Colonic mucosa (tissue), 4 donors: ENCODE measurements around the gene DCST1. TPM values are rescaled to one million over a fixed set of nuclear protein-coding genes. Genes with fewer than 3 reads are reported as not detected.

Experiments used
- DNase-seq: peaks from one replicate; pipeline ENCODE4 v3.0.0-alpha.2; 2020
- H3K27ac ChIP-seq: fragments of 200-600 bp; one replicate; pipeline ENCODE4 v1.8.0; 2021
- H3K27me3 ChIP-seq: fragments of 200-600 bp; one replicate; pipeline ENCODE4 v1.8.0; 2021
- H3K36me3 ChIP-seq: fragments of 200-600 bp; one replicate; pipeline ENCODE4 v1.8.0; 2021
- H3K4me1 ChIP-seq: fragments of 200-600 bp; one replicate; pipeline ENCODE4 v1.8.0; 2021; ENCODE audit warnings: mild to moderate bottlenecking
- H3K4me3 ChIP-seq: fragments of 200-600 bp; one replicate; pipeline ENCODE4 v1.8.0; 2021
- H3K9ac ChIP-seq, 2 donors: one replicate each; pipeline ENCODE4 v1.7.0; 2013; ENCODE audit warnings: control low read depth in 2 of 2, low read depth in 2 of 2, low read length in 2 of 2
- H3K9me3 ChIP-seq: fragments of 200-600 bp; one replicate; pipeline ENCODE4 v1.8.0; 2021
- CTCF ChIP-seq: fragments of 200-600 bp; IDR thresholded peaks from one replicate; pipeline ENCODE4 v1.8.0; 2022; ENCODE audit warnings: antibody characterized with exemption, mild to moderate bottlenecking
- intact Hi-C: fragments of 100-400 bp; cut with DNase I; formaldehyde crosslinking; loops from one replicate; pipeline ENCODE4 v1.14.1; 2022
- total RNA-seq, 2 donors: library from RNA; stranded (reverse); fragmentation: NEBNext Ultra II Directional in 1 of 2; extraction: Animal tissue kit (Norgen Biotek cat#: 25700) in 1 of 2; gene quantifications; one replicate each; pipeline ENCODE4 v1.2.1, GENCODE V29; 2021
- donor health status: healthy.
- donor health status: DM: no; HTN: no; CAD: no.
- donor health status: DM: no; HTN: no; CAD: no.

The DCST1 gene
- total RNA-seq, 2 donors from 2014 or later = not detected

DNA sequence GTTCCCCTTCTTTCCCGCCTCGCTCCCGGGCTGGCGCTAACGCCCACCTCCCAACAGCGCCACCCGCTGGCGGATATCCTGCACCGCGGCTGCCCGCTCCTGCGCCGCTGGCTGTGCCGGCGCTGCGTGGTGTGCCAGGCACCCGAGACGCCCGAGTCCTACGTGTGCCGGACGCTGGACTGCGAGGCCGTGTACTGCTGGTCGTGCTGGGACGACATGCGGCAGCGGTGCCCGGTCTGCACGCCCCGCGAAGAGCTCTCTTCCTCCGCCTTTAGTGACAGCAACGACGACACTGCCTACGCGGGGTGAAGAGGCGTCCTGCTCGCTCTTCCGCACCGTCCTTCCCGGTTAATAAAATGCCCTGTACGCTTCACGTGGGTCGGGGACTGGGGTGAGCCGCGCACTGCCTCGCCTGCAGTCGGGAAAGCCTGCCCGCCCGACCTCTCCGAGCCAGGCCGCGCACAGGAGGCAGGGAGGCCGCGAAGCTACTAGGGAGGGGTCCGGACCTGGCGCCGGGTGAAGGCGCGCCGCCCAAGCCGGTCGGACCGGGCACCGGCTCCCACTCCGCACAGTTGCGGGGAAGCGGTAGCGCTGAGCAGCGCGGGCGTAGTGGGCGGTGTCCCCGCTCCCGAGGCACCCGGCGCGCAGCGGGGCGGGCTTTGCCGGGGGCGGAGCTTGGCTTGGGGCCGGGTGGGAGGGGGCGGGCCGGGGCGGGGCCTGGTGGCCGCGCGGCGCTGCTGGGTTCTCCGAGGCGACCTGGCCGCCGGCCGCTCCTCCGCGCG lies 17.1 kb downstream of the DCST1 start, which contains the start of gene ADAM15:
Gene ADAM15, plus strand, starts transcription at position 757 of the 782 bp plus-strand sequence. CDS start 71 bp downstream, outside the sequence.
- intact Hi-C loops = no loop called here
- H3K27ac ChIP-seq = peak within 1 kb of the TSS; percentile 99
- peaks cover 12% of the 10 kb centered on the region for H3K4me1 ChIP-seq
- peak within 1 kb of the TSS; percentile 96 to 98 for H3K9ac ChIP-seq
- H3K27me3 ChIP-seq = no peaks in the 10 kb centered on the region
- H3K9me3 ChIP-seq = no peaks in the 10 kb centered on the region
- DNase-seq = peak; percentile 93
- H3K36me3 ChIP-seq = peaks cover 8% of the 10 kb centered on the region
- H3K4me3 ChIP-seq = peak within 1 kb of the TSS; percentile 91
- TF ChIP-seq CTCF = peak; percentile 95

DNA sequence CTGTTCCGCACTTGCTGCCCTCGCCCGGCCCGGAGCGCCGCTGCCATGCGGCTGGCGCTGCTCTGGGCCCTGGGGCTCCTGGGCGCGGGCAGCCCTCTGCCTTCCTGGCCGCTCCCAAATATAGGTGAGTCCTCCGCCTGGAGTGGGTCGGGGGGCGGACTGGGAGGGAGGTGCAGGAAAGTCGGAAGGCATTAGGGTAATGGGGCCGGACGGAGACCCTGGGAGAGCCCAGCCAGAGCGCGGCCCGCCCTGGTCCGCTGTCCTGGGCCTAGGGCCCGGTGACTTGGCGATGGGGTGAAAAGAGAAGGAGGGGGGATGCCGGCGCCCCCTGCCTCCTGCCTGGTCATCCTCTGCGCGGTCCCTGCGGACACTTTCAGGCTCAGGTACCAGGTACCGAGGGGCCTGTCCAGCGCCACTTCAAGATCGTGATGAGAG lies 17.7 kb downstream of the DCST1 start:
- Histone ChIP-seq H3K9ac (peak overlapping the region; percentile 96 to 98), H3K4me3 (peak overlapping the region; percentile 91), H3K27ac (peak overlapping the region; percentile 99), H3K9me3 (no peaks in the 10 kb centered on the region), H3K4me1 (peaks cover 12% of the 10 kb centered on the region), H3K27me3 (no peaks in the 10 kb centered on the region), H3K36me3 (peaks cover 8% of the 10 kb centered on the region)
- no peak for DNase-seq
- TF ChIP-seq CTCF = no peak
- intact Hi-C loops = no loop called here

DNA sequence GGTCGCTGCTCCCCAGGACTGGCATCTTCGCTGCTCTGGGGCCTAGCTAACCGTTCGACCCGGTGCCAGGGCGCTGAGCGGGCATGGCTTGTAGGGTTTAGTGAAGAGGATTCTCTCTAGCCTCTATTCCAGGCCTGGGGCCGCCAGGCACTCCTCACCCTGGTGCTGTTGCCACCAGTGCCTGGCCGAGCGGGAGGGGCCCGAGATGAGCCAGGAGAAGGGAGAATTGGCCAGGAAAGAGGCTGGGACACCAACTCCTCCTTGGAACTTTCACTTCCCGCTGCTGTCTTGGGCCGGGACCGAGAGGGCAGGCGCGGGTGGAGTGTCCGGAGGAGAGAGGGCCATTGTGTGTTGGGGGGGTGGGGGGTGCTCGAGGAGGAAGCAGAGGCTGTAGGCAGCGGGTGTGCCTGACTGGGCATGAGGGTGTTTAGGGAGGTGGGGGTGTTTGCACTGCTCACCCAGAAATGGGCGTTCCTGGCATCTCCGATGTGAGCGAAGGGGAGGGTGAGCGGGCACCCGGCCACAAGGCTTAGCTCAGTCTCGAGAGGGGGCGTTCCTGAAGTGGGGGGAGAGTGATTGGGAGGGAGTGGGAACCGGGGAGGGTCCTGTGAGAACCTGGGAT lies 18.3 kb downstream of the DCST1 start:
- Histone ChIP-seq H3K27ac (peak overlapping the region; percentile 99), H3K4me3 (peak overlapping the region; percentile 91), H3K27me3 (no peaks in the 10 kb centered on the region), H3K9ac (peak overlapping the region; percentile 96 to 98), H3K36me3 (peaks cover 8% of the 10 kb centered on the region), H3K9me3 (no peaks in the 10 kb centered on the region), H3K4me1 (peaks cover 12% of the 10 kb centered on the region)
- no peak for TF ChIP-seq CTCF
- intact Hi-C loops = no loop called here
- DNase-seq = peak; percentile 77

DNA sequence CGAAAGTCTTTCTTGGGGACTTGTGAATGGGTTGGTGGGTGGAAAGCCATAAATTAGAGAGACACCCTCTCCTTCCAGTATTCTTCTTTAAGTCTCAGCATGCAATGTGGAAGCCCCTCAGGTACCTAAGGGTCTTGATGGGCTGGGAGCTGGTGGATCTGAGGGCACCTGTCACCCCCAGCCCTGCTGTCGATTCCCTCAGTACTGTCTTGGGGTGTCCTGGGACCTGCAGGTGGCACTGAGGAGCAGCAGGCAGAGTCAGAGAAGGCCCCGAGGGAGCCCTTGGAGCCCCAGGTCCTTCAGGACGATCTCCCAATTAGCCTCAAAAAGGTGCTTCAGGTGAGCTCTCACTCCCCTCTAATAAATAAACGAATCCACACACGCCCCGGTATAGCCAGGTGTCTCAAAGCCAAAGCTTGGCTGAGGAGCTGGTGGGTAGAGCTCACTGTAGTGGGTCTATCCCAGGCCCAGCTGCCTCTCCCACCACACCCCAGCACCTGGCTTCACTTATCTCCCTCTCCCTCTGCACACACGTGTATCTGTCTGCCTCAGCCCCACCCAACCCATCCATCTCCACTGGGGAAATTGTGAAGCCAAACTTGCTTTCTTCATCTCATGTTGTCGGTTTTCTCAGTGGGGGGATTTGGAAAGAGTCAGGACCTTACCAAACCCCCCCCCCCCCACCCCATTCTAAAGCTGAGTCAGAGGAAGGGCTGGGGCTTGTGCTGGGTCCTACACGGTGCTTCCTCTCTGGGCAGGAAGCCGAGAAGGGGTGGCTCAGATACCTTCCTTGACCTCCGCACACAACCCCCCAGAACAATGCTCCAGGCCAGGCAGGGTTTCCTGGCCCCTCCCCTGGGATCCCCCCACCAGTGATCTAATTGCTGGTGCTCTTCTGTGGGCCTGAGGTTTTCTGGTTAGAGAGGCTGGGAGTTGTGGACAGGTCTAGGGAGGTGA lies 19.1 kb downstream of the DCST1 start:
- Histone ChIP-seq H3K36me3 (peaks cover 8% of the 10 kb centered on the region), H3K4me3 (peak overlapping the region; percentile 91), H3K9ac (peak overlapping the region; percentile 96 to 98), H3K27me3 (no peaks in the 10 kb centered on the region), H3K4me1 (peaks cover 12% of the 10 kb centered on the region), H3K27ac (peak overlapping the region; percentile 99), H3K9me3 (no peaks in the 10 kb centered on the region)
- TF ChIP-seq CTCF = no peak
- peak; percentile 59 for DNase-seq
- intact Hi-C loops = no loop called here

DNA sequence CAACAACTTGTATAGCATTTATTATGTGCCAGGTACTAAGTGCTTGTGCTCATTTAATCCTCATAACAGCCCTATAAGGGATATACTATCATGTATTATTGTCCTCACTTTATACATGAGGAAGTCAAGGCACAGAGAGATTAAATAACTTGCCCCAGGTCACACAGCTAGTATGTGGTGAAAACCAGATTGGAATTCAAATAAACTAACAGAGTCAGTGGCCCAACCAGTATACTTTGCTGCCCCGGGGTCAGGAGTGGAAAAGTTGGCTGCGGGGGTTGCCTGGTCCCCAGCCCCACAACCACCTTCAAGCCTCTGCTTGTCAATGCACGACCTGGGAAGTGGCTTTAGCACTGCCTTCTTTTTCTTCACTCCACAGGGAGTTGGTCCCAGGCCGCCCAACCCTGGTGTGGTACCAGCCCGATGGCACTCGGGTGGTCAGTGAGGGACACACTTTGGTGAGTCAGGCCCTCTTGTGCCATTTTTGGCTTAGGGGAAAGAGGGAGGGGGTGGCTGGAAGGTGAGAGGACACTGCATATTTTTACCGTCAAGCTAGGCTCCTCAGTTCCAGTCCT lies 20.0 kb downstream of the DCST1 start:
- Histone ChIP-seq H3K27ac (no peak overlapping the region), H3K4me1 (peaks cover 12% of the 10 kb centered on the region), H3K27me3 (no peaks in the 10 kb centered on the region), H3K36me3 (peaks cover 8% of the 10 kb centered on the region), H3K9ac (no peak overlapping the region), H3K9me3 (no peaks in the 10 kb centered on the region), H3K4me3 (no peak overlapping the region)
- TF ChIP-seq CTCF = no peak
- intact Hi-C loops = no loop called here
- DNase-seq = no peak
